Measurements from ENCODE around the gene DAAM1. TPM values are rescaled to one million over a fixed set of nuclear protein-coding genes. Genes with fewer than 3 reads are reported as not detected.

DAAM1 gene
- total RNA-seq, 1 donor from 2014 or later = 11.1 TPM

- intact Hi-C loops (cut with micrococcal nuclease) = no loop called here
Measured at GRCh38 chr14:59187118-59187517, 1.3 kb upstream of the DAAM1 start.

GRCh38 chr14:59187802-59188460 lies 536 bp upstream of the DAAM1 start:
- intact Hi-C loops (cut with micrococcal nuclease) = loop anchor here (1.0 to 2.0 kb wide), 16 partner anchors 61 to 1798 kb away; partner anchors contain the start of genes ACTR10, ARID4A, CCDC175 and DACT1

- intact Hi-C loops (cut with micrococcal nuclease) = loop anchor here (1.0 to 2.0 kb wide), 3 partner anchors 86 to 976 kb away; partner anchors contain the start of gene DHRS7
Measured at GRCh38 chr14:59189091-59189785, 771 bp downstream of the DAAM1 start.

GRCh38 chr14:59189786-59190368 lies 1.4 kb downstream of the DAAM1 start:
- intact Hi-C loops (cut with micrococcal nuclease) = loop anchor here (1.0 to 2.0 kb wide), 3 partner anchors 85 to 975 kb away; partner anchors contain the start of gene DHRS7

GRCh38 chr14:59190372-59190771 lies 1.9 kb downstream of the DAAM1 start:
- intact Hi-C loops (cut with micrococcal nuclease) = no loop called here

- intact Hi-C loops (cut with micrococcal nuclease) = no loop called here
Measured at GRCh38 chr14:59195912-59196311, 7.4 kb downstream of the DAAM1 start.

GRCh38 chr14:59197695-59198262 lies 9.3 kb downstream of the DAAM1 start:
- intact Hi-C loops (cut with micrococcal nuclease) = no loop called here

- intact Hi-C loops (cut with micrococcal nuclease) = no loop called here
Measured at GRCh38 chr14:59199205-59199604, 10.7 kb downstream of the DAAM1 start.

GRCh38 chr14:59199614-59200013 lies 11.1 kb downstream of the DAAM1 start:
- intact Hi-C loops (cut with micrococcal nuclease) = no loop called here

- intact Hi-C loops (cut with micrococcal nuclease) = no loop called here
Measured at GRCh38 chr14:59200195-59200594, 11.7 kb downstream of the DAAM1 start.

- intact Hi-C loops (cut with micrococcal nuclease) = no loop called here
Measured at GRCh38 chr14:59202031-59202430, 13.6 kb downstream of the DAAM1 start.

GRCh38 chr14:59204305-59204704 lies 15.8 kb downstream of the DAAM1 start:
- intact Hi-C loops (cut with micrococcal nuclease) = no loop called here

GRCh38 chr14:59206892-59207291 lies 18.4 kb downstream of the DAAM1 start:
- intact Hi-C loops (cut with micrococcal nuclease) = no loop called here

- intact Hi-C loops (cut with micrococcal nuclease) = no loop called here
Measured at GRCh38 chr14:59207506-59207933, 19.1 kb downstream of the DAAM1 start.

- intact Hi-C loops (cut with micrococcal nuclease) = no loop called here
Measured at GRCh38 chr14:59208224-59208814, 19.9 kb downstream of the DAAM1 start.

GRCh38 chr14:59208954-59209353 lies 20.5 kb downstream of the DAAM1 start:
- intact Hi-C loops (cut with micrococcal nuclease) = no loop called here

GRCh38 chr14:59210621-59211020 lies 22.2 kb downstream of the DAAM1 start:
- intact Hi-C loops (cut with micrococcal nuclease) = no loop called here

GRCh38 chr14:59213368-59214315 lies 25.2 kb downstream of the DAAM1 start:
- intact Hi-C loops (cut with micrococcal nuclease) = no loop called here

GRCh38 chr14:59214702-59215302 lies 26.3 kb downstream of the DAAM1 start:
- intact Hi-C loops (cut with micrococcal nuclease) = no loop called here

- intact Hi-C loops (cut with micrococcal nuclease) = no loop called here
Measured at GRCh38 chr14:59215322-59215721, 26.9 kb downstream of the DAAM1 start.

Measured in T-helper 1 cell treated with Interleukin-12 subunit alpha and Interleukin-12 subunit beta and Interleukin-4 antibody, amounts not matched to agents 30 ng/mL and 1 ng/mL, for 36 hours (primary cell).